ENCODE measurements around the gene SEH1L.

Gene SEH1L

GRCh38 chr18:12968115-12968514 is 20.3 kb downstream of the SEH1L start:
- no peak overlapping the region for H2AFZ ChIP-seq (ENCODE audit: low read depth, low read length)
- no peaks in the 10 kb centered on the region for H3K27me3 ChIP-seq (ENCODE audit: low read depth, low read length)

DNA sequence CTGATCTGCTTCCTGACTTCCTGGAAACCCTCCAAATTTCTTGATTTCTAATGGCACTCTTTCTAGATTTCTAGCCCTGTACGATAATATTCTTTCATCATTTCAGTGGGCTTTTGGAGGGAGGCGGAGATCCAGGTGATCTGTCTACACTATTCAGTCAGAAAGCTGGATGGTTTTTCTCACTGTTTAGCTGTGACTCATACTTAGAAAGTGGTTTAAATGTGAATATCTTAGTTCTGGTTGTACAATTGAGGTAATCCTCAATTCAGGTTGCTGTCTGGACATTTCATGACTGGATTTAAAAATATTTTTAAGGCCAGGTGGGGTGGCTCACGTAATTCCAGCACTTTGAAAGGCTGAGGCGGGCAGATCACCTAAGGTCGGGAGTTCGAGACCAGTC is 20.8 kb downstream of the SEH1L start:
- peaks cover 56% of the 10 kb centered on the region for H3K36me3 ChIP-seq (replicated peaks; ENCODE audit: low read depth, low read length)
- H3K4me1 ChIP-seq (ENCODE audit: low read length), result no peaks in the 10 kb centered on the region
- no peak overlapping the region for H3K4me2 ChIP-seq (ENCODE audit: low read length)
- no peak overlapping the region for H3K4me3 ChIP-seq (ENCODE audit: low read length)
- no peak overlapping the region for H2AFZ ChIP-seq (ENCODE audit: low read depth, low read length)
- H3K9me3 ChIP-seq (ENCODE audit: insufficient read depth, low read length), result no peaks in the 10 kb centered on the region
- H3K9ac ChIP-seq (ENCODE audit: low read length), result no peak overlapping the region
- no peak overlapping the region for H3K27ac ChIP-seq (ENCODE audit: low read length)
- H3K79me2 ChIP-seq (ENCODE audit: low read length), result peaks cover 6% of the 10 kb centered on the region; the same call in 1 of the 2 replicates
- H4K20me1 ChIP-seq (ENCODE audit: insufficient read depth, low read length), result no peaks in the 10 kb centered on the region
- TF ChIP-seq EZH2phosphoT487 (IDR thresholded peaks at IDR 0.05; ENCODE audit: low read depth) (no peak), CTCF (IDR thresholded peaks at IDR 0.05; ENCODE audit: low read depth, low read length) (no peak)
- H3K27me3 ChIP-seq (ENCODE audit: low read depth, low read length), result no peaks in the 10 kb centered on the region

More at GRCh38 chr18:12968115-12968514, 20.3 kb downstream of the SEH1L start:
- Histone ChIP-seq H3K9ac (ENCODE audit: low read length) (no peak overlapping the region), H3K4me3 (ENCODE audit: low read length) (no peak overlapping the region), H3K27ac (ENCODE audit: low read length) (no peak overlapping the region), H3K4me1 (ENCODE audit: low read length) (no peaks in the 10 kb centered on the region), H4K20me1 (ENCODE audit: insufficient read depth, low read length) (no peaks in the 10 kb centered on the region), H3K79me2 (ENCODE audit: low read length) (peaks cover 6% of the 10 kb centered on the region; the same call in 1 of the 2 replicates), H3K4me2 (ENCODE audit: low read length) (no peak overlapping the region), H3K9me3 (ENCODE audit: insufficient read depth, low read length) (no peaks in the 10 kb centered on the region), H3K36me3 (replicated peaks; ENCODE audit: low read depth, low read length) (peaks cover 58% of the 10 kb centered on the region)
- TF ChIP-seq EZH2phosphoT487 (IDR thresholded peaks at IDR 0.05; ENCODE audit: low read depth) (no peak), CTCF (IDR thresholded peaks at IDR 0.05; ENCODE audit: low read depth, low read length) (no peak)

DNA sequence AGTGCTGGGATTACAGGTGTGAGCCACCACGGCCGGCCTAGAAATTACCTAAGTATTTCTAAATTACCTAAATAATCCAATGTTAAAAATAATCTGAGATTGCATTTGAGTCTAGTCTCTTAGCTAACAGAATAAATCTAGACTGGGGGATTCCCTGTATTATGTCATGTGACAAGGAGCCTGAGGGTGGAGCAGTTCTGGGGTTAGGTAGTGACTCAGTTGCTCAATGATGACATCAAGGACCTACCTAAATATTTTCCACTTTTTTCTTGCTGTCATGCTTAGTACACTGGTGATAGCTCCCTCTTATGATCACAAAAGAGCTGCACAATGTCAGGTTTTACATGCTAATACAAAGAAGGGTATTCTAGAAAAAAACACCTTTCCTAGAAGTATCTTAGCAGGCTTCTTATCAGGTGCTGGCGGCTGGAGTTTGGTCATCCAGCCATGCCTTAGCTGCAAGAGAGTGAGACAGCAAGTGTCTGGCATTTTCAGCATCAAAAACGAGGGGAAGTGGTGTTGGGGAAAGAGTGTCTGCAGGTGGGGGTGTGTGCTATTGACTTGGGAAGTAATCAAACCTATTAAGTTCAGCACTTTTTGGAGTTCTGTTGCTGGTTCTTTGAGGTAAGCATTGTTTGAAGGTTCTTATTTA is 25.9 kb downstream of the SEH1L start:
- no peaks in the 10 kb centered on the region for H3K4me1 ChIP-seq (ENCODE audit: low read length)
- H3K27ac ChIP-seq (ENCODE audit: low read length), result no peak overlapping the region
- H3K9me3 ChIP-seq (ENCODE audit: insufficient read depth, low read length), result no peaks in the 10 kb centered on the region
- H3K27me3 ChIP-seq (ENCODE audit: low read depth, low read length), result no peaks in the 10 kb centered on the region
- no peaks in the 10 kb centered on the region for H4K20me1 ChIP-seq (ENCODE audit: insufficient read depth, low read length)
- H3K9ac ChIP-seq (ENCODE audit: low read length), result no peak overlapping the region
- H2AFZ ChIP-seq (ENCODE audit: low read depth, low read length), result no peak overlapping the region
- H3K4me2 ChIP-seq (ENCODE audit: low read length), result no peak overlapping the region
- H3K36me3 ChIP-seq (replicated peaks; ENCODE audit: low read depth, low read length), result peaks cover 57% of the 10 kb centered on the region
- no peak for TF ChIP-seq CTCF (IDR thresholded peaks at IDR 0.05; ENCODE audit: low read depth, low read length)
- no peak for TF ChIP-seq EZH2phosphoT487 (IDR thresholded peaks at IDR 0.05; ENCODE audit: low read depth)
- peaks cover 4% of the 10 kb centered on the region; the same call in 1 of the 2 replicates for H3K79me2 ChIP-seq (ENCODE audit: low read length)
- no peak overlapping the region for H3K4me3 ChIP-seq (ENCODE audit: low read length)

GRCh38 chr18:12975488-12975887 is 27.7 kb downstream of the SEH1L start:
- Histone ChIP-seq H3K4me2 (ENCODE audit: low read length) (no peak overlapping the region), H3K4me3 (ENCODE audit: low read length) (no peak overlapping the region), H3K27ac (ENCODE audit: low read length) (no peak overlapping the region), H2AFZ (ENCODE audit: low read depth, low read length) (no peak overlapping the region), H3K9ac (ENCODE audit: low read length) (no peak overlapping the region), H3K4me1 (ENCODE audit: low read length) (no peaks in the 10 kb centered on the region), H3K27me3 (ENCODE audit: low read depth, low read length) (no peaks in the 10 kb centered on the region), H3K79me2 (ENCODE audit: low read length) (peaks cover 3% of the 10 kb centered on the region; the same call in 1 of the 2 replicates), H3K36me3 (replicated peaks; ENCODE audit: low read depth, low read length) (peaks cover 57% of the 10 kb centered on the region), H3K9me3 (ENCODE audit: insufficient read depth, low read length) (no peaks in the 10 kb centered on the region), H4K20me1 (ENCODE audit: insufficient read depth, low read length) (no peaks in the 10 kb centered on the region)
- TF ChIP-seq CTCF (IDR thresholded peaks at IDR 0.05; ENCODE audit: low read depth, low read length) (no peak), EZH2phosphoT487 (IDR thresholded peaks at IDR 0.05; ENCODE audit: low read depth) (no peak)

Measured in OCI-LY3 (cell line).